BLaER1 treated with 17β-estradiol and CSF1 and Interleukin-3, amounts not matched to agents 10 nM and 100 nM (cell line): Measurements from ENCODE around the gene DEAF1.
A peak's percentile ranks its signal among the peaks of the same experiment; 100 is the strongest.

ENCODE experiments used
- H3K27ac ChIP-seq, 11 experiments: shearing (Covaris generic); formaldehyde crosslinking; 2 replicates each; pipeline ENCODE4 v1.8.1; 2022
- H3K27me3 ChIP-seq, 11 experiments: shearing (Covaris generic); formaldehyde crosslinking; 2 replicates each; pipeline ENCODE4 v1.8.1; 2022
- H3K36me3 ChIP-seq, 11 experiments: shearing (Covaris generic); formaldehyde crosslinking; 2 replicates each; pipeline ENCODE4 v1.8.1; 2022
- H3K4me1 ChIP-seq, 10 experiments: shearing (Covaris generic); formaldehyde crosslinking; 2 replicates each; pipeline ENCODE4 v1.8.1; 2022
- H3K4me2 ChIP-seq, 11 experiments: shearing (Covaris generic); formaldehyde crosslinking; 2 replicates each; pipeline ENCODE4 v1.8.1; 2022
- H3K4me3 ChIP-seq, 10 experiments: shearing (Covaris generic); formaldehyde crosslinking; 2 replicates each; pipeline ENCODE4 v1.8.1; 2022
- H3K9ac ChIP-seq, 11 experiments: shearing (Covaris generic); formaldehyde crosslinking; 2 replicates each; pipeline ENCODE4 v1.8.1; 2022
- H3K9me3 ChIP-seq, 11 experiments: shearing (Covaris generic); formaldehyde crosslinking; replicated peaks in 1 of 11; 2 replicates each; pipeline ENCODE4 v1.8.1; 2022
- H4K20me1 ChIP-seq, 11 experiments: shearing (Covaris generic); formaldehyde crosslinking; 2 replicates each; pipeline ENCODE4 v1.8.1; 2022
- Cebpa-rat ChIP-seq, 11 experiments: shearing (Covaris generic); IDR thresholded peaks; 2 replicates each; pipeline ENCODE4 v1.8.1; 2022

DEAF1 gene

GRCh38 chr11:616320-617198 lies 78.5 kb downstream of the DEAF1 start:
- H3K36me3 ChIP-seq = peaks cover 22 to 54% (median 42%) of the 10 kb centered on the region in 11 experiments
- no peaks in the 10 kb centered on the region for H3K9me3 ChIP-seq
- peak overlapping the region; percentile 74 to 97 (median 89) for H3K27ac ChIP-seq
- H3K27me3 ChIP-seq = no peaks in the 10 kb centered on the region
- peak overlapping the region; percentile 64 to 85 (median 76) for H3K4me3 ChIP-seq
- no peak for TF ChIP-seq Cebpa-rat (IDR thresholded peaks at IDR 0.05)
- peaks cover 27 to 79% (median 45%) of the 10 kb centered on the region in 11 experiments for H4K20me1 ChIP-seq
- H3K9ac ChIP-seq = peak overlapping the region; percentile 83 to 91 (median 88); a peak in 21 of 22 replicates
- H3K4me1 ChIP-seq = peaks cover 34 to 60% (median 47%) of the 10 kb centered on the region in 10 experiments
- H3K4me2 ChIP-seq = peak overlapping the region; percentile 93 to 100 (median 98)

- peak within 1 kb of the TSS; percentile 83 to 91 (median 88) for H3K9ac ChIP-seq
- peaks cover 31 to 62% (median 51%) of the 10 kb centered on the region in 11 experiments for H3K36me3 ChIP-seq
- peak within 1 kb of the TSS; percentile 93 to 100 (median 100) for H3K4me2 ChIP-seq
- peak within 1 kb of the TSS; percentile 64 to 85 (median 76) for H3K4me3 ChIP-seq
- H3K9me3 ChIP-seq = no peaks in the 10 kb centered on the region
- TF ChIP-seq Cebpa-rat (IDR thresholded peaks at IDR 0.05) = peak in 3 of 11 experiments; percentile 38 to 55 (median 49); a peak in 3 of 22 replicates
- H3K27me3 ChIP-seq = no peaks in the 10 kb centered on the region
- H3K27ac ChIP-seq = peak within 1 kb of the TSS; percentile 80 to 97 (median 89)
- H4K20me1 ChIP-seq = peaks cover 36 to 81% (median 51%) of the 10 kb centered on the region in 11 experiments
- peaks cover 34 to 59% (median 47%) of the 10 kb centered on the region in 10 experiments for H3K4me1 ChIP-seq
These were observed 79.3 kb downstream of the DEAF1 start, which contains the start of gene IRF7 for GRCh38 chr11:615504-616319. Gene IRF7 (minus strand): TSS chr11:615950. CDS start chr11:615364, 586 bp downstream.

GRCh38 chr11:614623-615503 lies 80.2 kb downstream of the DEAF1 start:
- no peaks in the 10 kb centered on the region for H3K27me3 ChIP-seq
- peaks cover 43 to 83% (median 55%) of the 10 kb centered on the region in 11 experiments for H4K20me1 ChIP-seq
- H3K4me3 ChIP-seq = peak overlapping the region; percentile 64 to 85 (median 76)
- TF ChIP-seq Cebpa-rat (IDR thresholded peaks at IDR 0.05) = no peak
- peak overlapping the region; percentile 83 to 91 (median 88) for H3K9ac ChIP-seq
- peaks cover 39 to 71% (median 59%) of the 10 kb centered on the region in 11 experiments for H3K36me3 ChIP-seq
- peak overlapping the region; percentile 93 to 100 (median 100) for H3K4me2 ChIP-seq
- H3K9me3 ChIP-seq = no peaks in the 10 kb centered on the region
- H3K27ac ChIP-seq = peak overlapping the region; percentile 80 to 97 (median 89)
- peaks cover 34 to 51% (median 43%) of the 10 kb centered on the region in 10 experiments for H3K4me1 ChIP-seq

- H3K4me1 ChIP-seq = peaks cover 34 to 51% (median 43%) of the 10 kb centered on the region in 10 experiments
- H3K9ac ChIP-seq = peak overlapping the region; percentile 20 to 91 (median 88); a peak in 16 of 22 replicates
- H3K36me3 ChIP-seq = peaks cover 47 to 73% (median 66%) of the 10 kb centered on the region in 11 experiments
- peak overlapping the region in 7 of 11 experiments; percentile 34 to 97 (median 90); a peak in 13 of 22 replicates for H3K27ac ChIP-seq
- no peaks in the 10 kb centered on the region for H3K9me3 ChIP-seq
- no peak for TF ChIP-seq Cebpa-rat (IDR thresholded peaks at IDR 0.05)
- H3K4me3 ChIP-seq = peak overlapping the region in 7 of 10 experiments; percentile 75 to 85 (median 76); a peak in 11 of 20 replicates
- H4K20me1 ChIP-seq = peaks cover 43 to 85% (median 63%) of the 10 kb centered on the region in 11 experiments
- no peaks in the 10 kb centered on the region for H3K27me3 ChIP-seq
- peak overlapping the region; percentile 93 to 100 (median 100) for H3K4me2 ChIP-seq
These were observed 80.9 kb downstream of the DEAF1 start for GRCh38 chr11:614021-614622.

- peaks cover 50 to 73% (median 68%) of the 10 kb centered on the region in 11 experiments for H3K36me3 ChIP-seq
- peak overlapping the region in 3 of 10 experiments; percentile 75 to 83 (median 82); a peak in 1 of 20 replicates for H3K4me3 ChIP-seq
These were observed 81.6 kb downstream of the DEAF1 start for GRCh38 chr11:613369-613968.

GRCh38 chr11:612961-613300 lies 82.1 kb downstream of the DEAF1 start:
- Histone ChIP-seq H3K4me2 (peak overlapping the region in 9 of 11 experiments; percentile 10 to 61 (median 33); a peak in 8 of 22 replicates), H3K36me3 (peaks cover 55 to 73% (median 70%) of the 10 kb centered on the region in 11 experiments), H3K27ac (peak overlapping the region in 3 of 11 experiments; percentile 8 to 47 (median 17); a peak in 3 of 22 replicates), H3K4me3 (no peak overlapping the region), H4K20me1 (peaks cover 53 to 86% (median 75%) of the 10 kb centered on the region in 11 experiments), H3K4me1 (peaks cover 45 to 60% (median 52%) of the 10 kb centered on the region in 10 experiments), H3K9ac (no peak overlapping the region), H3K9me3 (no peaks in the 10 kb centered on the region), H3K27me3 (no peaks in the 10 kb centered on the region)
- TF ChIP-seq Cebpa-rat (IDR thresholded peaks at IDR 0.05) = no peak

More at GRCh38 chr11:613369-613968, 81.6 kb downstream of the DEAF1 start:
- Histone ChIP-seq H3K4me2 (peak overlapping the region in 10 of 11 experiments; percentile 13 to 100 (median 98); a peak in 13 of 22 replicates), H3K27ac (peak overlapping the region in 5 of 11 experiments; percentile 34 to 97 (median 90); a peak in 8 of 22 replicates), H3K9ac (peak overlapping the region in 3 of 11 experiments; percentile 88 to 91 (median 90); a peak in 3 of 22 replicates), H3K9me3 (no peaks in the 10 kb centered on the region), H3K27me3 (no peaks in the 10 kb centered on the region), H4K20me1 (peaks cover 47 to 85% (median 69%) of the 10 kb centered on the region in 11 experiments), H3K4me1 (peaks cover 40 to 56% (median 47%) of the 10 kb centered on the region in 10 experiments)
- no peak for TF ChIP-seq Cebpa-rat (IDR thresholded peaks at IDR 0.05)
